Neural cell (in vitro differentiated cells): Measurements from ENCODE around the gene NFKBIA. TPM values are rescaled to one million over a fixed set of nuclear protein-coding genes. Genes with fewer than 3 reads are reported as not detected.

Experiments
- H2AFZ ChIP-seq: fragments of 200-600, 300-800 bp; sonication (generic), shearing (Covaris generic); 2 replicates; pipeline ENCODE4 v1.6.0; 2014; ENCODE audit warnings: low read depth, mild to moderate bottlenecking, antibody characterized with exemption, low read length, moderate library complexity
- H3F3A ChIP-seq: fragments of 200-600 bp; shearing (Covaris generic); 2 replicates; pipeline ENCODE4 v1.6.1; 2016; ENCODE audit warnings: mild to moderate bottlenecking, moderate library complexity, mixed read lengths, antibody characterized with exemption, low read length; ENCODE audit not compliant: insufficient read depth, poor library complexity, severe bottlenecking
- H3K27ac ChIP-seq: fragments of 200-600, 300-800 bp; sonication (generic), shearing (Covaris generic); 2 replicates; pipeline ENCODE4 v1.5.1; 2014; ENCODE audit warnings: mild to moderate bottlenecking, low read length, moderate library complexity
- H3K27me3 ChIP-seq: fragments of 300-800, 200-600 bp; sonication (generic), shearing (Covaris generic); 2 replicates; pipeline ENCODE4 v1.6.0; 2014; ENCODE audit warnings: mild to moderate bottlenecking, low read depth, low read length, moderate library complexity; ENCODE audit not compliant: insufficient read depth
- H3K36me3 ChIP-seq: fragments of 300-800, 200-600 bp; sonication (generic), shearing (Covaris generic); 2 replicates; pipeline ENCODE4 v1.5.1; 2014; ENCODE audit warnings: mild to moderate bottlenecking, antibody characterized with exemption, low read length, moderate library complexity; ENCODE audit not compliant: insufficient read depth
- H3K4me2 ChIP-seq: fragments of 300-800, 200-600 bp; sonication (generic), shearing (Covaris generic); 2 replicates; pipeline ENCODE4 v1.6.0; 2014; ENCODE audit warnings: mild to moderate bottlenecking, low read length
- H3K4me3 ChIP-seq: fragments of 300-800, 200-600 bp; sonication (generic), shearing (Covaris generic); 2 replicates; pipeline ENCODE4 v1.5.1; 2014; ENCODE audit warnings: mild to moderate bottlenecking, low read length, moderate library complexity
- H3K79me2 ChIP-seq: fragments of 200-600 bp; shearing (Covaris generic); replicated peaks from 2 replicates; pipeline ENCODE4 v1.6.0; 2014; ENCODE audit warnings: mild to moderate bottlenecking, low read length, moderate library complexity; ENCODE audit not compliant: insufficient read depth
- H3K9ac ChIP-seq: fragments of 300-800, 200-600 bp; sonication (generic), shearing (Covaris generic); 2 replicates; pipeline ENCODE4 v1.6.1; 2016; ENCODE audit warnings: mild to moderate bottlenecking, low read length, mixed read lengths
- H3K9me2 ChIP-seq: fragments of 200-600 bp; shearing (Covaris generic); 2 replicates; pipeline ENCODE4 v1.6.1; 2016; ENCODE audit warnings: mild to moderate bottlenecking, low read length, mixed read lengths; ENCODE audit not compliant: insufficient read depth
- H3K9me3 ChIP-seq: fragments of 200-600, 300-800 bp; sonication (generic), shearing (Covaris generic); 2 replicates; pipeline ENCODE4 v1.6.1; 2016; ENCODE audit warnings: mild to moderate bottlenecking, mixed run types, low read length, moderate library complexity, mixed read lengths
- H4K20me1 ChIP-seq: fragments of 200-600 bp; shearing (Covaris generic); 2 replicates; pipeline ENCODE4 v1.6.1; 2016; ENCODE audit warnings: mild to moderate bottlenecking, mixed run types; ENCODE audit not compliant: insufficient read depth
- EP300 ChIP-seq: fragments of 450-650 bp; conservative IDR thresholded peaks from 2 replicates; pipeline ENCODE4 v1.6.1; 2014; ENCODE audit warnings: antibody characterized with exemption, mild to moderate bottlenecking, moderate library complexity; ENCODE audit not compliant: poor library complexity, severe bottlenecking
- EZH2 ChIP-seq: fragments of 200-600, 300-800 bp; shearing (Covaris generic), sonication (generic); IDR thresholded peaks from 2 replicates; pipeline ENCODE4 v1.6.1; 2014; ENCODE audit warnings: antibody characterized with exemption, low read length, borderline replicate concordance, mild to moderate bottlenecking; ENCODE audit not compliant: insufficient read depth, poor library complexity, severe bottlenecking
- MXI1 ChIP-seq: fragments of 450-650 bp; conservative IDR thresholded peaks from 2 replicates; pipeline ENCODE4 v1.6.1; 2014; ENCODE audit warnings: antibody characterized with exemption, mild to moderate bottlenecking; ENCODE audit not compliant: poor library complexity, severe bottlenecking
- POLR2AphosphoS5 ChIP-seq: IDR thresholded peaks from 2 replicates; pipeline ENCODE4 v1.6.1; 2012
- RAD21 ChIP-seq: fragments of 450-650 bp; conservative IDR thresholded peaks from 2 replicates; pipeline ENCODE4 v1.6.1; 2014; ENCODE audit warnings: antibody characterized with exemption, mild to moderate bottlenecking, moderate library complexity
- SMC3 ChIP-seq: fragments of 450-650 bp; conservative IDR thresholded peaks from 2 replicates; pipeline ENCODE4 v1.6.1; 2014; ENCODE audit warnings: antibody characterized with exemption, mild to moderate bottlenecking, moderate library complexity; ENCODE audit not compliant: poor library complexity
- TAF1 ChIP-seq: IDR thresholded peaks from 2 replicates; pipeline ENCODE4 v1.6.1; 2012; ENCODE audit warnings: low read depth
- polyA plus RNA-seq: library from polyadenylated mRNA; depleted of rRNA; stranded (reverse); fragments of >200 nt; gene quantifications from 2 replicates; pipeline ENCODE4 v1.2.3, GENCODE V29; 2014
- TF ChIP-seq, protein P1 (sequence below): IDR thresholded peaks from 2 replicates; pipeline ENCODE4 v1.6.1; 2012; ENCODE audit warnings: borderline replicate concordance
- TF ChIP-seq, protein P2 (sequence below): fragments of 450-650 bp; IDR thresholded peaks from 2 replicates; pipeline ENCODE4 v1.5.1; 2014; ENCODE audit warnings: antibody characterized with exemption, mild to moderate bottlenecking, moderate library complexity; ENCODE audit not compliant: poor library complexity, severe bottlenecking

The NFKBIA gene
- polyA plus RNA-seq, 1 donor from 2014 or later, result 48.8 TPM

DNA sequence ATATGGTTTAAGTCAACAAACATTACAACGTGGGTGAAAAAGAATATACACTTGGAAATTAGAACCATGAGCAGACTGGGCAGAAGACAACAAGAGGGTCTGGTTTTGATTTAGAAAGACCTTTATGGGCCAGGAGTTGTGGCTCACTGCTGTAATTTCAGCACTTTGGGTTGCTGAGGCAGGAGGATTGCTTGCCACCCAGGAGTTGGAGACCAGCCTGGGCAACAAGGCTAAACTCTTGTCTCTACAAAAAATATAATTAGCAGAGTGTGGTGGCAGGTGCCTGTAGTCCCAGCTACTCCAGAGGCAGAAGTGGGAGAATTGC lies 2.7 kb upstream of the NFKBIA start:
- no peak overlapping the region for H3K27ac ChIP-seq

GRCh38 chr14:35406506-35407305 lies 2.2 kb upstream of the NFKBIA start:
- H3K36me3 ChIP-seq, result no peaks in the 10 kb centered on the region
- H3F3A ChIP-seq, result no peaks in the 10 kb centered on the region
- TF ChIP-seq, protein P1, sequence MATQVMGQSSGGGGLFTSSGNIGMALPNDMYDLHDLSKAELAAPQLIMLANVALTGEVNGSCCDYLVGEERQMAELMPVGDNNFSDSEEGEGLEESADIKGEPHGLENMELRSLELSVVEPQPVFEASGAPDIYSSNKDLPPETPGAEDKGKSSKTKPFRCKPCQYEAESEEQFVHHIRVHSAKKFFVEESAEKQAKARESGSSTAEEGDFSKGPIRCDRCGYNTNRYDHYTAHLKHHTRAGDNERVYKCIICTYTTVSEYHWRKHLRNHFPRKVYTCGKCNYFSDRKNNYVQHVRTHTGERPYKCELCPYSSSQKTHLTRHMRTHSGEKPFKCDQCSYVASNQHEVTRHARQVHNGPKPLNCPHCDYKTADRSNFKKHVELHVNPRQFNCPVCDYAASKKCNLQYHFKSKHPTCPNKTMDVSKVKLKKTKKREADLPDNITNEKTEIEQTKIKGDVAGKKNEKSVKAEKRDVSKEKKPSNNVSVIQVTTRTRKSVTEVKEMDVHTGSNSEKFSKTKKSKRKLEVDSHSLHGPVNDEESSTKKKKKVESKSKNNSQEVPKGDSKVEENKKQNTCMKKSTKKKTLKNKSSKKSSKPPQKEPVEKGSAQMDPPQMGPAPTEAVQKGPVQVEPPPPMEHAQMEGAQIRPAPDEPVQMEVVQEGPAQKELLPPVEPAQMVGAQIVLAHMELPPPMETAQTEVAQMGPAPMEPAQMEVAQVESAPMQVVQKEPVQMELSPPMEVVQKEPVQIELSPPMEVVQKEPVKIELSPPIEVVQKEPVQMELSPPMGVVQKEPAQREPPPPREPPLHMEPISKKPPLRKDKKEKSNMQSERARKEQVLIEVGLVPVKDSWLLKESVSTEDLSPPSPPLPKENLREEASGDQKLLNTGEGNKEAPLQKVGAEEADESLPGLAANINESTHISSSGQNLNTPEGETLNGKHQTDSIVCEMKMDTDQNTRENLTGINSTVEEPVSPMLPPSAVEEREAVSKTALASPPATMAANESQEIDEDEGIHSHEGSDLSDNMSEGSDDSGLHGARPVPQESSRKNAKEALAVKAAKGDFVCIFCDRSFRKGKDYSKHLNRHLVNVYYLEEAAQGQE, result no peak
- TF ChIP-seq, protein P2, sequence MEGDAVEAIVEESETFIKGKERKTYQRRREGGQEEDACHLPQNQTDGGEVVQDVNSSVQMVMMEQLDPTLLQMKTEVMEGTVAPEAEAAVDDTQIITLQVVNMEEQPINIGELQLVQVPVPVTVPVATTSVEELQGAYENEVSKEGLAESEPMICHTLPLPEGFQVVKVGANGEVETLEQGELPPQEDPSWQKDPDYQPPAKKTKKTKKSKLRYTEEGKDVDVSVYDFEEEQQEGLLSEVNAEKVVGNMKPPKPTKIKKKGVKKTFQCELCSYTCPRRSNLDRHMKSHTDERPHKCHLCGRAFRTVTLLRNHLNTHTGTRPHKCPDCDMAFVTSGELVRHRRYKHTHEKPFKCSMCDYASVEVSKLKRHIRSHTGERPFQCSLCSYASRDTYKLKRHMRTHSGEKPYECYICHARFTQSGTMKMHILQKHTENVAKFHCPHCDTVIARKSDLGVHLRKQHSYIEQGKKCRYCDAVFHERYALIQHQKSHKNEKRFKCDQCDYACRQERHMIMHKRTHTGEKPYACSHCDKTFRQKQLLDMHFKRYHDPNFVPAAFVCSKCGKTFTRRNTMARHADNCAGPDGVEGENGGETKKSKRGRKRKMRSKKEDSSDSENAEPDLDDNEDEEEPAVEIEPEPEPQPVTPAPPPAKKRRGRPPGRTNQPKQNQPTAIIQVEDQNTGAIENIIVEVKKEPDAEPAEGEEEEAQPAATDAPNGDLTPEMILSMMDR, result peak; percentile 81
- TF ChIP-seq EZH2 (no peak), RAD21 (peak; percentile 72), MXI1 (no peak), TAF1 (no peak), POLR2AphosphoS5 (no peak), SMC3 (peak; percentile 83), EP300 (no peak)
- no peak overlapping the region for H2AFZ ChIP-seq
- H4K20me1 ChIP-seq, result no peaks in the 10 kb centered on the region
- no peaks in the 10 kb centered on the region for H3K27me3 ChIP-seq
- no peak overlapping the region for H3K4me3 ChIP-seq
- peaks cover 11% of the 10 kb centered on the region for H3K79me2 ChIP-seq
- no peaks in the 10 kb centered on the region for H3K9me2 ChIP-seq
- no peak overlapping the region for H3K27ac ChIP-seq
- H3K4me2 ChIP-seq, result no peak overlapping the region
- H3K9ac ChIP-seq, result no peak overlapping the region
- no peaks in the 10 kb centered on the region for H3K9me3 ChIP-seq

More for the DNA sequence above, 2.7 kb upstream of the NFKBIA start:
- no peak overlapping the region for H2AFZ ChIP-seq
- no peaks in the 10 kb centered on the region for H3K36me3 ChIP-seq
- no peaks in the 10 kb centered on the region for H3F3A ChIP-seq
- H3K4me3 ChIP-seq, result no peak overlapping the region
- H3K9ac ChIP-seq, result no peak overlapping the region
- H3K79me2 ChIP-seq, result peaks cover 11% of the 10 kb centered on the region
- H3K4me2 ChIP-seq, result no peak overlapping the region
- no peaks in the 10 kb centered on the region for H3K27me3 ChIP-seq
- H3K9me2 ChIP-seq, result no peaks in the 10 kb centered on the region
- H3K9me3 ChIP-seq, result no peaks in the 10 kb centered on the region
- H4K20me1 ChIP-seq, result no peaks in the 10 kb centered on the region
- TF ChIP-seq, protein P2, result peak; percentile 43
- TF ChIP-seq RAD21, result no peak
